ENCODE measurements around the gene ERCC6L.

DNA sequence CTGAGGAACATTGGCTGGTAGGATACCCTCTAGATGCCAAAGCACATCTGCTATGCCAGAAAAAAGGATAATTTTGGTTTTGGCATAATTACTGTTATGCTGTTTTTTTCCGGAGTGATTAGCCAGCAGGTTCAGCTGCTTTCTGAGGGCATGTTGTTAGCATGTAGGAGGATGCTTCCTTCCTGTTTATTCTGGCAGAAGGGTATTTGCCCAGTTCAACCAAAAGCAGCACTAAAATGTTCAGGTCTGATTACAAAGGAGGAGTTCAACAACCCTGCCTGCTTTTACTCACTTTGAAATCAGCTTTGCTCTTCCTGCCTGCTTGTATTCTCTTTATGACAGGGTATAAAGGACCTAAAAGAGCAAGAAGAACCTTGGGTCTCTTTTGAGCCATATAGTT lies 21.9 kb downstream of the ERCC6L start:
- TF ChIP-seq, protein P1, sequence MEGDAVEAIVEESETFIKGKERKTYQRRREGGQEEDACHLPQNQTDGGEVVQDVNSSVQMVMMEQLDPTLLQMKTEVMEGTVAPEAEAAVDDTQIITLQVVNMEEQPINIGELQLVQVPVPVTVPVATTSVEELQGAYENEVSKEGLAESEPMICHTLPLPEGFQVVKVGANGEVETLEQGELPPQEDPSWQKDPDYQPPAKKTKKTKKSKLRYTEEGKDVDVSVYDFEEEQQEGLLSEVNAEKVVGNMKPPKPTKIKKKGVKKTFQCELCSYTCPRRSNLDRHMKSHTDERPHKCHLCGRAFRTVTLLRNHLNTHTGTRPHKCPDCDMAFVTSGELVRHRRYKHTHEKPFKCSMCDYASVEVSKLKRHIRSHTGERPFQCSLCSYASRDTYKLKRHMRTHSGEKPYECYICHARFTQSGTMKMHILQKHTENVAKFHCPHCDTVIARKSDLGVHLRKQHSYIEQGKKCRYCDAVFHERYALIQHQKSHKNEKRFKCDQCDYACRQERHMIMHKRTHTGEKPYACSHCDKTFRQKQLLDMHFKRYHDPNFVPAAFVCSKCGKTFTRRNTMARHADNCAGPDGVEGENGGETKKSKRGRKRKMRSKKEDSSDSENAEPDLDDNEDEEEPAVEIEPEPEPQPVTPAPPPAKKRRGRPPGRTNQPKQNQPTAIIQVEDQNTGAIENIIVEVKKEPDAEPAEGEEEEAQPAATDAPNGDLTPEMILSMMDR (IDR thresholded peaks at IDR 0.05 in 4 of 5, conservative IDR thresholded peaks at IDR 0.05 in 1 of 5) = no peak
- TF ChIP-seq POLR2A (IDR thresholded peaks at IDR 0.05) = no peak

All from gastrocnemius medialis (tissue), 4 donors.